Neural progenitor cell (in vitro differentiated cells): ENCODE measurements around the gene UBE2Q2. TPM values are rescaled to one million over a fixed set of nuclear protein-coding genes. Genes with fewer than 3 reads are reported as not detected.
A peak's percentile ranks its signal among the peaks of the same experiment; 100 is the strongest.

Source experiments
- DNase-seq: peaks from one replicate; pipeline ENCODE4 v3.0.0-alpha.2; 2016; ENCODE audit warnings: low spot score
- H2AFZ ChIP-seq: fragments of 200-600 bp; sonication (generic); replicated peaks from 2 replicates; pipeline ENCODE4 v1.6.1; 2016; ENCODE audit warnings: antibody characterized with exemption
- H3F3A ChIP-seq: fragments of 200-600 bp; sonication (generic); 2 replicates; pipeline ENCODE4 v1.6.1; 2016; ENCODE audit warnings: antibody characterized with exemption, low read depth
- H3K27ac ChIP-seq: fragments of 200-600 bp; sonication (generic); 2 replicates; pipeline ENCODE4 v1.5.1; 2016; ENCODE audit warnings: mild to moderate bottlenecking
- H3K27me3 ChIP-seq: fragments of 200-600 bp; sonication (generic); 2 replicates; pipeline ENCODE4 v1.6.1; 2016; ENCODE audit warnings: mild to moderate bottlenecking, moderate library complexity
- H3K36me3 ChIP-seq: fragments of 200-600 bp; sonication (generic); 2 replicates; pipeline ENCODE4 v1.5.1; 2016
- H3K4me1 ChIP-seq: fragments of 200-600 bp; sonication (generic); 2 replicates; pipeline ENCODE4 v1.6.1; 2016; ENCODE audit warnings: mixed run types
- H3K4me2 ChIP-seq: fragments of 200-600 bp; sonication (generic); 2 replicates; pipeline ENCODE4 v1.6.1; 2016
- H3K4me3 ChIP-seq: fragments of 200-600 bp; sonication (generic); 2 replicates; pipeline ENCODE4 v1.5.1; 2016
- H3K79me2 ChIP-seq: fragments of 200-600 bp; sonication (generic); 2 replicates; pipeline ENCODE4 v1.6.1; 2016; ENCODE audit warnings: low read depth
- H3K9ac ChIP-seq: fragments of 200-600 bp; sonication (generic); 2 replicates; pipeline ENCODE4 v1.6.1; 2016
- H3K9me3 ChIP-seq: fragments of 200-600 bp; sonication (generic); 2 replicates; pipeline ENCODE4 v1.5.1; 2016; ENCODE audit warnings: low read depth
- H4K20me1 ChIP-seq: fragments of 200-600 bp; sonication (generic); 2 replicates; pipeline ENCODE4 v1.6.1; 2016; ENCODE audit warnings: low read depth
- H3K27ac Mint-ChIP-seq: 3 replicates; pipeline ENCODE4 v1.8.0; 2021; ENCODE audit warnings: mixed read lengths
- H3K27me3 Mint-ChIP-seq: 2 replicates; pipeline ENCODE4 v1.8.0; 2022; ENCODE audit warnings: low read depth, mild to moderate bottlenecking, inconsistent platforms, moderate library complexity, mixed read lengths; ENCODE audit not compliant: insufficient read depth
- H3K36me3 Mint-ChIP-seq: 3 replicates; pipeline ENCODE4 v1.8.0; 2021; ENCODE audit warnings: mixed read lengths
- H3K4me1 Mint-ChIP-seq: 3 replicates; pipeline ENCODE4 v1.8.0; 2021; ENCODE audit warnings: mixed read lengths
- H3K4me3 Mint-ChIP-seq: 3 replicates; pipeline ENCODE4 v1.8.0; 2021; ENCODE audit warnings: mild to moderate bottlenecking, moderate library complexity, mixed read lengths
- H3K9me3 Mint-ChIP-seq: 3 replicates; pipeline ENCODE4 v1.8.0; 2020; ENCODE audit warnings: mixed read lengths
- CTCF ChIP-seq: fragments of 200-600 bp; sonication (generic); IDR thresholded peaks from 2 replicates; pipeline ENCODE4 v1.5.1; 2017; ENCODE audit warnings: antibody characterized with exemption, mild to moderate bottlenecking
- EZH2 ChIP-seq: fragments of 200-600 bp; sonication (generic); IDR thresholded peaks from 2 replicates; pipeline ENCODE4 v1.6.1; 2017; ENCODE audit warnings: antibody characterized with exemption, mild to moderate bottlenecking, moderate library complexity
- EZH2phosphoT487 ChIP-seq: fragments of 200-600 bp; sonication (generic); IDR thresholded peaks from 2 replicates; pipeline ENCODE4 v1.6.1; 2017; ENCODE audit warnings: antibody characterized with exemption
- total RNA-seq: library from RNA; depleted of rRNA; stranded (reverse); fragments of >200 nt; gene quantifications from 2 replicates; pipeline ENCODE4 v1.2.3, GENCODE V29; 2015; ENCODE audit warnings: low replicate concordance

The UBE2Q2 gene
- total RNA-seq, 1 donor from 2014 or later, result 25.8 TPM

DNA sequence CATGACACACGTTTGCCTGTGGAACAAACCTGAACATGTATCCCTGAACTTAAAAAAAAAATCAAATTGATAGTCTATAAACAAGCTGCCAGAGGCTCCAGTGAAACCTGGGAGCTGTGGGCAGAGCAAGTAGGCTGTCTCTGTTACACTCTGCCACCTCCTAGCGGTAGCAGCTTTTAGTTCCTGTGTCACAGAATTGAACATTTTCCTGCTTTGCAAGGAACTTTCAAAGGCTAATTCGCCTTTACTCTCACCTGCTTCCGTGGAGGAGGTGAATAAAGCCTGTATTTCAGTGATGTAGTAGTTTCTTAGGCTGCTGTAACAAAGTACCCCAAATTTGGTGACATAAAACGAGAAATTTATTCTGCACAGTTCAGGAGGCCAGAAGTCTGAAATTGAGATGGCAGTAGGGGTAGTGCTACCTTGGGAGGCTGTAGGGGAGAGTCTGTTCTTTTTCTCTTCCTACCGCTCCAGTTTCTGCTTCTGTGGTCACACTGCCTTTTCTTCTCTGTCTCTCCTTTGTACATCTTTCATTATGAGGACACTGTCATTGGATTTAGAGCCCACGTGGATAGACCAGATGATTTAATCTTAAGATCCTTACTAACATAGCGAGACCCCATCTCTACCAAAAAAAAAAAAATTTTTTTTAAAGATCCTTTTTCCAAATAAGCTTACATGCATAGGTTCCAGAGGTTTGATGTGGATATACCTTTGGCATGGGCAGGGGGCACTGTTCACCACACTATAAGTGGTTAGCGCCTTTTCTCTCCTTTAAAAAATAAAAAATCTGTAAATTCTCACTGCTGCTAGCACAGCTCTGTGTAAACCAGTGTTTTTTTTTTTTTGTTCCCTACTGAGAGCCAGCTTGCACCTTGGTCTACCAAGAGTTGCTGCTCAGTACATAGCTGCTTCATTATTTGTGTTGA lies 85.7 kb downstream of the UBE2Q2 start:
- Histone ChIP-seq H2AFZ (no peak overlapping the region), H3K9ac (no peak overlapping the region), H4K20me1 (peaks cover 22% of the 10 kb centered on the region), H3K9me3 (no peaks in the 10 kb centered on the region), H3K79me2 (peaks cover 34% of the 10 kb centered on the region), H3K27me3 (no peaks in the 10 kb centered on the region), H3K4me1 (no peaks in the 10 kb centered on the region), H3K4me2 (no peak overlapping the region), H3K27ac (no peak overlapping the region), H3K36me3 (peaks cover 4% of the 10 kb centered on the region), H3K4me3 (no peak overlapping the region), H3F3A (peaks cover 8% of the 10 kb centered on the region)
- peak; percentile 71 for DNase-seq
- no peaks in the 10 kb centered on the region for H3K9me3 Mint-ChIP-seq
- H3K4me3 Mint-ChIP-seq, result no peak overlapping the region
- peaks cover under 1% of the 10 kb centered on the region for H3K27me3 Mint-ChIP-seq
- peak; percentile 66 for TF ChIP-seq CTCF
- TF ChIP-seq EZH2phosphoT487, result no peak
- H3K4me1 Mint-ChIP-seq, result no peaks in the 10 kb centered on the region
- peaks cover 8% of the 10 kb centered on the region for H3K36me3 Mint-ChIP-seq
- H3K27ac Mint-ChIP-seq, result no peak overlapping the region

GRCh38 chr15:75929799-75930565 lies 86.7 kb downstream of the UBE2Q2 start:
- Mint-ChIP-seq H3K27ac (no peak overlapping the region), H3K27me3 (peaks cover 2% of the 10 kb centered on the region), H3K9me3 (no peaks in the 10 kb centered on the region), H3K4me1 (no peaks in the 10 kb centered on the region), H3K4me3 (no peak overlapping the region), H3K36me3 (peaks cover 11% of the 10 kb centered on the region)
- Histone ChIP-seq H2AFZ (no peak overlapping the region), H3K9me3 (no peaks in the 10 kb centered on the region), H3K79me2 (peaks cover 29% of the 10 kb centered on the region), H3K4me2 (no peak overlapping the region), H3F3A (peaks cover 8% of the 10 kb centered on the region), H4K20me1 (peaks cover 12% of the 10 kb centered on the region), H3K27ac (no peak overlapping the region), H3K27me3 (no peaks in the 10 kb centered on the region), H3K9ac (no peak overlapping the region), H3K4me1 (no peaks in the 10 kb centered on the region), H3K4me3 (no peak overlapping the region), H3K36me3 (peaks cover 14% of the 10 kb centered on the region)
- DNase-seq, result no peak
- no peak for TF ChIP-seq EZH2phosphoT487

DNA sequence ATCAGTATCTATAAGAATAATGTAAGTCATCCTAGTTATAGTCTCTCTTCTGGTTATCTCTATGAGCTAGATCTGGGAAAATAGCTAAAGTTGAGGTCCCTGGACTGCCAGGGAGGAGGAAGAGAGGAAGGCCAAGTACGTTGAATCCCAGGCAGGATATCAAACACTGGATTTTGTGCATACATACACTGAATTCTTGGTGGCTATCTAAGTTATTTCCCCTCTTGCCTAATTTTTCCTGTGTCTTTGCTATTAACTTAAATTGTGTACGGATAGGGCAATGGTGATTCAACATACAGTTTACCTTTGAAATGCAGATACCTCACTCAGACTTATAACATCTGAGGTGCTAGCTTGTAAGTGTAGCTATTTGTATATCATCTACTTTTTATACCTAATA lies 87.6 kb downstream of the UBE2Q2 start:
- peaks cover 8% of the 10 kb centered on the region for H3F3A ChIP-seq
- Mint-ChIP-seq H3K4me3 (no peak overlapping the region), H3K36me3 (peaks cover 13% of the 10 kb centered on the region), H3K27me3 (peaks cover 2% of the 10 kb centered on the region), H3K9me3 (no peaks in the 10 kb centered on the region), H3K27ac (no peak overlapping the region), H3K4me1 (no peaks in the 10 kb centered on the region)
- no peak for TF ChIP-seq EZH2phosphoT487
- no peak for TF ChIP-seq CTCF
- no peak for TF ChIP-seq EZH2
- no peak for DNase-seq
- peaks cover 20% of the 10 kb centered on the region for H3K36me3 ChIP-seq
- H3K4me1 ChIP-seq, result no peaks in the 10 kb centered on the region
- peaks cover 11% of the 10 kb centered on the region for H4K20me1 ChIP-seq
- H3K4me2 ChIP-seq, result no peak overlapping the region
- H3K4me3 ChIP-seq, result no peak overlapping the region
- no peaks in the 10 kb centered on the region for H3K27me3 ChIP-seq
- H2AFZ ChIP-seq, result no peak overlapping the region
- H3K9ac ChIP-seq, result no peak overlapping the region
- no peaks in the 10 kb centered on the region for H3K9me3 ChIP-seq
- H3K27ac ChIP-seq, result no peak overlapping the region
- H3K79me2 ChIP-seq, result peaks cover 26% of the 10 kb centered on the region
